IMR-90 (cell line): ENCODE data around the gene ZBTB38. TPM values are rescaled to one million over a fixed set of nuclear protein-coding genes. Genes with fewer than 3 reads are reported as not detected.
A peak's percentile ranks its signal among the peaks of the same experiment; 100 is the strongest.

Experiments
- ATAC-seq: fragments of 200-7000 bp; cut with Tn5 transposase; 2 replicates; pipeline ENCODE4 v1.9.1; 2020; ENCODE audit warnings: low read depth, mild to moderate bottlenecking, moderate library complexity
- BruUV-seq: library from RNA; stranded (reverse); fragments of 400-500 nt; replicated peaks from 2 replicates; lab custom pipeline; 2021; lab: Mats Ljungman, UMichigan
- CTCF ChIA-PET: fragments of 300-600 bp; formaldehyde crosslinking; extraction: SDS; loops from one replicate; lab custom pipeline; 2021; ENCODE audit warnings: antibody characterized with exemption; lab: Yijun Ruan, JAX
- POLR2A ChIA-PET: fragments of 300-600 bp; sonication (Branson Sonifier 250); formaldehyde crosslinking; loops from one replicate; lab custom pipeline; 2022; ENCODE audit warnings: antibody characterized with exemption; ENCODE audit not compliant: unreplicated experiment; lab: Charles Lee
- DNase-seq: peaks from one replicate; pipeline ENCODE4 v3.0.0; 2013
- H2AFZ ChIP-seq: replicated peaks from 2 replicates; pipeline ENCODE3; 2013; ENCODE audit warnings: low read length, mild to moderate bottlenecking; ENCODE audit not compliant: poor library complexity
- H2AK5ac ChIP-seq: 2 replicates; pipeline ENCODE4 v1.6.1; 2013; ENCODE audit warnings: low read depth, low read length, inconsistent platforms
- H2AK9ac ChIP-seq: replicated peaks from 2 replicates; pipeline ENCODE3; 2013; ENCODE audit warnings: mild to moderate bottlenecking, low read depth, low read length, moderate library complexity; ENCODE audit not compliant: poor library complexity
- H2BK120ac ChIP-seq: 2 replicates; pipeline ENCODE4 v1.6.1; 2013; ENCODE audit warnings: low read depth, low read length, inconsistent platforms
- H2BK15ac ChIP-seq: 3 replicates; pipeline ENCODE4 v1.6.1; 2013; ENCODE audit warnings: low read depth, low read length, inconsistent platforms
- H2BK20ac ChIP-seq: 2 replicates; pipeline ENCODE4 v1.6.1; 2013; ENCODE audit warnings: low read depth, mild to moderate bottlenecking, inconsistent platforms, low read length, moderate library complexity
- H2BK5ac ChIP-seq: 2 replicates; pipeline ENCODE4 v1.6.1; 2013; ENCODE audit warnings: mild to moderate bottlenecking, low read depth, low read length, inconsistent platforms; ENCODE audit not compliant: poor library complexity, severe bottlenecking
- H3K14ac ChIP-seq: replicated peaks from 2 replicates; pipeline ENCODE4 v1.6.1; 2013; ENCODE audit warnings: low read depth, low read length, inconsistent platforms
- H3K18ac ChIP-seq: 2 replicates; pipeline ENCODE4 v1.6.1; 2013; ENCODE audit warnings: low read depth, low read length, control low read depth
- H3K23ac ChIP-seq: 2 replicates; pipeline ENCODE4 v1.6.1; 2013; ENCODE audit warnings: low read depth, low read length, inconsistent platforms
- H3K27ac ChIP-seq: 2 replicates; pipeline ENCODE4 v1.5.1; 2013; ENCODE audit warnings: mild to moderate bottlenecking, control low read depth, low read length; ENCODE audit not compliant: insufficient read depth
- H3K27me3 ChIP-seq: 2 replicates; pipeline ENCODE4 v1.6.1; 2013; ENCODE audit warnings: low read length; ENCODE audit not compliant: control insufficient read depth, insufficient read depth
- H3K36me3 ChIP-seq: 2 replicates; pipeline ENCODE4 v1.6.1; 2013; ENCODE audit warnings: low read length, mixed read lengths; ENCODE audit not compliant: control insufficient read depth, insufficient read depth
- H3K4ac ChIP-seq: 2 replicates; pipeline ENCODE4 v1.6.1; 2013; ENCODE audit warnings: low read depth, low read length, inconsistent platforms
- H3K4me1 ChIP-seq: 2 replicates; pipeline ENCODE4 v1.6.1; 2013; ENCODE audit warnings: low read length, mixed read lengths; ENCODE audit not compliant: control insufficient read depth, insufficient read depth
- H3K4me2 ChIP-seq: 2 replicates; pipeline ENCODE4 v1.6.1; 2013; ENCODE audit warnings: low read depth, mild to moderate bottlenecking, control low read depth, low read length, moderate library complexity
- H3K4me3 ChIP-seq: 2 replicates; pipeline ENCODE4 v1.5.1; 2013; ENCODE audit warnings: low read depth, mild to moderate bottlenecking, control low read depth, low read length, moderate library complexity; ENCODE audit not compliant: insufficient read depth
- H3K56ac ChIP-seq: 2 replicates; pipeline ENCODE4 v1.6.1; 2013; ENCODE audit warnings: low read length, inconsistent platforms; ENCODE audit not compliant: insufficient read depth; ENCODE audit errors: extremely low read depth
- H3K79me1 ChIP-seq, 2 experiments: 2 replicates each; pipeline ENCODE4 v1.6.1; 2013; ENCODE audit warnings: low read length in 2 of 2, inconsistent platforms in 1 of 2, low read depth in 1 of 2
- H3K9ac ChIP-seq: 2 replicates; pipeline ENCODE4 v1.6.1; 2013; ENCODE audit warnings: low read depth, low read length, control low read depth
- H3K9me1 ChIP-seq: 2 replicates; pipeline ENCODE4 v1.6.1; 2013; ENCODE audit warnings: low read length, inconsistent platforms; ENCODE audit not compliant: insufficient read depth
- H3K9me3 ChIP-seq: 2 replicates; pipeline ENCODE4 v1.6.1; 2013; ENCODE audit warnings: low read length; ENCODE audit not compliant: control insufficient read depth, insufficient read depth
- H4K20me1 ChIP-seq: 2 replicates; pipeline ENCODE4 v1.6.1; 2013; ENCODE audit warnings: low read length, inconsistent platforms; ENCODE audit not compliant: insufficient read depth
- H4K5ac ChIP-seq: 2 replicates; pipeline ENCODE4 v1.6.1; 2013; ENCODE audit warnings: mild to moderate bottlenecking, low read depth, low read length, control low read depth
- H4K8ac ChIP-seq, 2 experiments: 2 replicates each; pipeline ENCODE4 v1.6.1; 2013; ENCODE audit warnings: low read depth in 2 of 2, low read length in 2 of 2, control low read depth in 1 of 2, inconsistent platforms in 1 of 2
- H4K91ac ChIP-seq: 2 replicates; pipeline ENCODE4 v1.6.1; 2013; ENCODE audit warnings: low read depth, low read length, inconsistent platforms; ENCODE audit not compliant: insufficient read depth
- CHD1 ChIP-seq: IDR thresholded peaks from 2 replicates; pipeline ENCODE4 v1.6.1; 2012; ENCODE audit warnings: low read depth, low read length, improper control_type of control experiment
- CTCF ChIP-seq: conservative IDR thresholded peaks from 2 replicates; pipeline ENCODE4 v1.5.1; 2012; ENCODE audit warnings: mild to moderate bottlenecking, low read depth, low read length, improper control_type of control experiment
- MXI1 ChIP-seq: IDR thresholded peaks from 2 replicates; pipeline ENCODE4 v1.6.1; 2012; ENCODE audit warnings: low read depth, mild to moderate bottlenecking, low read length, moderate library complexity, borderline replicate concordance
- NFE2L2 ChIP-seq: fragments of 150-350 bp; IDR thresholded peaks from 2 replicates; pipeline ENCODE4 v1.6.1; 2016; ENCODE audit warnings: low read depth, mild to moderate bottlenecking, low read length
- RAD21 ChIP-seq: IDR thresholded peaks from 2 replicates; pipeline ENCODE4 v1.6.1; 2012; ENCODE audit warnings: low read length, improper control_type of control experiment
- RCOR1 ChIP-seq: IDR thresholded peaks from 2 replicates; pipeline ENCODE4 v1.6.1; 2012; ENCODE audit warnings: mild to moderate bottlenecking, low read length, improper control_type of control experiment; ENCODE audit not compliant: insufficient replicate concordance
- WGBS, 2 experiments: methylation state at CpG; one replicate each; pipeline versions ENCODE4 v1.1.5 to v1.1.7; 2013; ENCODE audit warnings: missing lambda C conversion rate in 2 of 2; ENCODE audit not compliant: insufficient read length in 1 of 2; ENCODE audit errors: extremely low coverage in 2 of 2; 5-methylcytosine and 5-hydroxymethylcytosine counted together
- dilution Hi-C: fragments of 300-500 bp; cut with HindIII; formaldehyde crosslinking; loops from one replicate; pipeline ENCODE4 v1.14.3; 2018; ENCODE audit warnings: low sequenced_read_pairs; ENCODE audit not compliant: unreplicated experiment
- in situ Hi-C: fragments of 300-500 bp; cut with MboI; formaldehyde crosslinking; loops from 3 replicates; pipeline ENCODE4 v1.14.3; 2019; ENCODE audit warnings: low sequenced_read_pairs, inconsistent platforms, mixed read lengths
- intact Hi-C: fragments of 100-400 bp; cut with micrococcal nuclease; formaldehyde crosslinking; loops from 2 replicates; pipeline ENCODE4 v1.10.0; 2022
- polyA plus RNA-seq, 3 experiments: library from polyadenylated mRNA; depleted of rRNA; stranded (reverse); fragments of >200 nt; gene quantifications; 2 replicates each; pipeline ENCODE4 v1.2.3, GENCODE V29; 2012; ENCODE audit warnings: low replicate concordance in 1 of 3
- total RNA-seq: library from RNA; depleted of rRNA; stranded (reverse); fragments of >200 nt; gene quantifications from 2 replicates; pipeline ENCODE4 v1.2.3, GENCODE V29; 2012

Gene ZBTB38
- total and polyA plus RNA-seq, 2 of the 4 experiments (the other 2 are of a cell fraction), result 44.9 to 274 TPM

GRCh38 chr3:141379250-141379966 is 11.1 kb downstream of the ZBTB38 start:
- no peak for DNase-seq
- H3K27ac ChIP-seq, result no peak overlapping the region
- dilution Hi-C loops (no loop called here), intact Hi-C loops (no loop called here), in situ Hi-C loops (no loop called here)
- peak overlapping the region; percentile 18; the same call in 1 of the 2 replicates for H2BK20ac ChIP-seq
- no peaks in the 10 kb centered on the region for H3K27me3 ChIP-seq
- BruUV-seq, result no TSS peak
- H2AK9ac ChIP-seq, result peak overlapping the region; percentile 11
- no peaks in the 10 kb centered on the region for H3K9me3 ChIP-seq
- H3K18ac ChIP-seq, result no peak overlapping the region
- 97% methylated on average over 5 of the region's 12 CpGs; no CpG with 5 or more reads in 1 of the 2 experiments for WGBS, 2 experiments
- 0 out of 2 replicates have a peak overlapping the region, but pooled peaks have one; percentile 31 for H3K14ac ChIP-seq
- H4K20me1 ChIP-seq, result no peaks in the 10 kb centered on the region
- no peak overlapping the region for H3K4me3 ChIP-seq
- H4K91ac ChIP-seq, result peak overlapping the region; percentile 52; the same call in 1 of the 2 replicates
- H4K5ac ChIP-seq, result no peak overlapping the region
- no peak overlapping the region for H2AFZ ChIP-seq
- ATAC-seq, result no peak
- H3K4me1 ChIP-seq, result peaks cover 12% of the 10 kb centered on the region
- 0 out of 3 replicates have a peak overlapping the region, but pooled peaks have one; percentile 27 for H2BK15ac ChIP-seq
- peak overlapping the region; percentile 38 for H2BK5ac ChIP-seq
- H3K4ac ChIP-seq, result peak overlapping the region; percentile 28
- H3K9me1 ChIP-seq, result peaks cover 23% of the 10 kb centered on the region
- H3K4me2 ChIP-seq, result no peak overlapping the region
- H3K56ac ChIP-seq, result no peak overlapping the region
- peak overlapping the region; percentile 5; the same call in 1 of the 2 replicates for H2BK120ac ChIP-seq
- H3K9ac ChIP-seq, result no peak overlapping the region
- CTCF ChIA-PET, result no interaction called here
- TF ChIP-seq CTCF, result no peak
- TF ChIP-seq RAD21, result no peak
- no peak for TF ChIP-seq CHD1
- TF ChIP-seq MXI1, result no peak
- TF ChIP-seq RCOR1, result no peak
- TF ChIP-seq NFE2L2, result no peak
- peaks cover 49% of the 10 kb centered on the region for H3K36me3 ChIP-seq
- peak overlapping the region; percentile 68 for H2AK5ac ChIP-seq
- 0 out of 2 replicates have a peak overlapping the region, but pooled peaks have one; percentile 24 for H3K23ac ChIP-seq
- H4K8ac ChIP-seq, result peak overlapping the region in 1 of 2 experiments; percentile 24; a peak in 2 of 4 replicates
- H3K79me1 ChIP-seq, result peaks cover 42 to 84% of the 10 kb centered on the region in 2 experiments
- POLR2A ChIA-PET, result no interaction called here
